ENCODE results near the gene FLYWCH1. TPM values are rescaled to one million over a fixed set of nuclear protein-coding genes. Genes with fewer than 3 reads are reported as not detected.
A peak's percentile ranks its signal among the peaks of the same experiment; 100 is the strongest.

FLYWCH1 gene
- total and polyA plus RNA-seq, 2 experiments from 2014 or later, result 34.7 to 58.7 TPM

- no peak for DNase-seq (ENCODE audit: low read depth in 1 of 2, low spot score in 1 of 2)
- peaks cover 34% of the 10 kb centered on the region for H3K27me3 ChIP-seq
- peak overlapping the region; percentile 49 for H3K4me3 ChIP-seq
- H3K36me3 ChIP-seq, result no peaks in the 10 kb centered on the region
- no peak for TF ChIP-seq CTCF (IDR thresholded peaks at IDR 0.05; ENCODE audit: low read depth, low read length)
- peaks cover 3% of the 10 kb centered on the region for H3K4me1 ChIP-seq (ENCODE audit: low read depth)
- no peak overlapping the region for H3K27ac ChIP-seq
- H3K9me3 ChIP-seq (ENCODE audit: low read depth), result no peaks in the 10 kb centered on the region
Measured at GRCh38 chr16:2968368-2968737, 56.6 kb downstream of the FLYWCH1 start.

GRCh38 chr16:2968738-2969544 lies 57.2 kb downstream of the FLYWCH1 start, which contains the start of gene PAQR4:
TSS of gene PAQR4 (plus strand) at chr16:2969348. CDS start at chr16:2969675, 327 bp downstream.
- no peak for TF ChIP-seq CTCF (IDR thresholded peaks at IDR 0.05; ENCODE audit: low read depth, low read length)
- Histone ChIP-seq H3K36me3 (no peaks in the 10 kb centered on the region), H3K27me3 (peaks cover 28% of the 10 kb centered on the region), H3K4me1 (ENCODE audit: low read depth) (peaks cover under 1% of the 10 kb centered on the region), H3K27ac (no peak within 1 kb of the TSS), H3K9me3 (ENCODE audit: low read depth) (no peaks in the 10 kb centered on the region), H3K4me3 (peak within 1 kb of the TSS; percentile 49)
- peak; percentile 91 to 93 for DNase-seq (ENCODE audit: low read depth in 1 of 2, low spot score in 1 of 2)

- peak; percentile 32 to 65 for DNase-seq (ENCODE audit: low read depth in 1 of 2, low spot score in 1 of 2)
- Histone ChIP-seq H3K27me3 (peaks cover 20% of the 10 kb centered on the region), H3K27ac (no peak overlapping the region)
Measured at GRCh38 chr16:2969545-2970521, 58.1 kb downstream of the FLYWCH1 start.

GRCh38 chr16:2970563-2970962 lies 58.8 kb downstream of the FLYWCH1 start:
- DNase-seq (ENCODE audit: low read depth in 1 of 2, low spot score in 1 of 2), result no peak
- Histone ChIP-seq H3K27ac (no peak overlapping the region), H3K4me1 (ENCODE audit: low read depth) (no peaks in the 10 kb centered on the region)

More at GRCh38 chr16:2969545-2970521, 58.1 kb downstream of the FLYWCH1 start:
- H3K4me1 ChIP-seq (ENCODE audit: low read depth), result no peaks in the 10 kb centered on the region
- H3K9me3 ChIP-seq (ENCODE audit: low read depth), result no peaks in the 10 kb centered on the region
- H3K4me3 ChIP-seq, result peak overlapping the region; percentile 49
- no peaks in the 10 kb centered on the region for H3K36me3 ChIP-seq
- peak; percentile 40 for TF ChIP-seq CTCF (IDR thresholded peaks at IDR 0.05; ENCODE audit: low read depth, low read length)

More at GRCh38 chr16:2970563-2970962, 58.8 kb downstream of the FLYWCH1 start:
- Histone ChIP-seq H3K4me3 (no peak overlapping the region), H3K27me3 (peaks cover 20% of the 10 kb centered on the region), H3K9me3 (ENCODE audit: low read depth) (no peaks in the 10 kb centered on the region), H3K36me3 (no peaks in the 10 kb centered on the region)
- no peak for TF ChIP-seq CTCF (IDR thresholded peaks at IDR 0.05; ENCODE audit: low read depth, low read length)

Data from cardiac muscle cell (in vitro differentiated cells and primary cell).